ENCODE measurements around the gene RPS29.
"Not testable (repeated sequence)": the region's sequence is repeated elsewhere in the genome, so short reads cannot be mapped to it uniquely, and the experiment has no call there.

RPS29 gene

GRCh38 chr14:49620182-49621113 is 34.3 kb upstream of the RPS29 start, which contains the start of the genes MGAT2 and RPL36AL:
TSS of gene MGAT2 (plus strand) at chr14:49620799. CDS start at chr14:49621269, 470 bp downstream.
TSS of gene RPL36AL (minus strand) at chr14:49620626. CDS start at chr14:49619104, 1,522 bp downstream.
- peaks cover 4 to 46% (median 44%) of the 10 kb centered on the region in 5 donors for H3K4me1 ChIP-seq (ENCODE audit: control insufficient read depth in 5 of 5, insufficient read depth in 5 of 5, low read length in 5 of 5)
- peak within 1 kb of the TSS; percentile 73 to 99 (median 95) for H3K4me3 ChIP-seq (ENCODE audit: low read depth in 1 of 5, low read length in 5 of 5)
- no peaks in the 10 kb centered on the region for H3K9me3 ChIP-seq (ENCODE audit: control insufficient read depth in 5 of 5, low read length in 5 of 5)
- peak within 1 kb of the TSS; percentile 97 for H3K27ac ChIP-seq (ENCODE audit: low read depth, low read length)
- peaks cover 3 to 21% (median 12%) of the 10 kb centered on the region in 5 donors for H3K36me3 ChIP-seq (ENCODE audit: control insufficient read depth in 5 of 5, insufficient read depth in 5 of 5, low read length in 5 of 5)
- peak within 1 kb of the TSS; percentile 90 to 99 (median 96) for H3K9ac ChIP-seq (ENCODE audit: low read length in 5 of 5)
- H3K27me3 ChIP-seq (ENCODE audit: control insufficient read depth in 5 of 5, insufficient read depth in 4 of 5, low read length in 5 of 5): no peaks in the 10 kb centered on the region

DNA sequence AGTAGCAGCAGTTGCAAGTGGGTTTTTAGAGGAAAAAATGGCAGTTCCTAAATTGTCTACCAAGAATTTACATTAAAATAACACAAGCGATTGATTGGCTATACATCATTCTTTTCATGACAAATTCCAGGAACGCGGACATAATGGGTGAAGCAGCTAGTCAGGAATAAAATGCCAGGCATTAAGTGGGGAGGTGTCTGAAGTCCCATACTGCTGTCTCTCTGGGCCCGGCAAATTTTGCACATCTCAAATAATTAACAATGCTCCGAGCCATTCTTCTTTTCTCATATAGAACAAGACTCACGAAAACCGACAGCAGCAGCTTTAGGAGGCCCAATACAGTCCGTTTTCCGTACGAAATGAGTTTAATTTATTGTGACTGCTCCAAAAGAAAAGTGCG is 33.5 kb upstream of the RPS29 start:
- peak overlapping the region; percentile 90 to 99 (median 96) for H3K9ac ChIP-seq (ENCODE audit: low read length in 5 of 5)
- H3K27me3 ChIP-seq (ENCODE audit: control insufficient read depth in 5 of 5, insufficient read depth in 4 of 5, low read length in 5 of 5): no peaks in the 10 kb centered on the region
- H3K9me3 ChIP-seq (ENCODE audit: control insufficient read depth in 5 of 5, low read length in 5 of 5): no peaks in the 10 kb centered on the region
- H3K27ac ChIP-seq (ENCODE audit: low read depth, low read length): peak overlapping the region; percentile 97
- H3K4me1 ChIP-seq (ENCODE audit: control insufficient read depth in 5 of 5, insufficient read depth in 5 of 5, low read length in 5 of 5): peaks cover 4 to 46% (median 44%) of the 10 kb centered on the region in 5 donors
- H3K36me3 ChIP-seq (ENCODE audit: control insufficient read depth in 5 of 5, insufficient read depth in 5 of 5, low read length in 5 of 5): peaks cover 3 to 21% (median 12%) of the 10 kb centered on the region in 5 donors
- H3K4me3 ChIP-seq (ENCODE audit: low read depth in 1 of 5, low read length in 5 of 5): peak overlapping the region; percentile 73 to 99 (median 95)

GRCh38 chr14:49619273-49619672 is 33.1 kb upstream of the RPS29 start:
- not testable (repeated sequence) for H3K27me3 ChIP-seq (ENCODE audit: control insufficient read depth in 5 of 5, insufficient read depth in 4 of 5, low read length in 5 of 5); H3K9me3 ChIP-seq (ENCODE audit: control insufficient read depth in 5 of 5, low read length in 5 of 5)
- H3K9ac ChIP-seq (ENCODE audit: low read length in 5 of 5): peak overlapping the region in 3 of 5 donors; percentile 90 to 97 (median 96)
- H3K27ac ChIP-seq (ENCODE audit: low read depth, low read length): peak overlapping the region; percentile 97
- H3K36me3 ChIP-seq (ENCODE audit: control insufficient read depth in 5 of 5, insufficient read depth in 5 of 5, low read length in 5 of 5): peaks cover 5 to 22% (median 12%) of the 10 kb centered on the region in 5 donors
- H3K4me3 ChIP-seq (ENCODE audit: low read depth in 1 of 5, low read length in 5 of 5): peak overlapping the region; percentile 73 to 99 (median 95)
- peaks cover 4 to 44% (median 44%) of the 10 kb centered on the region in 5 donors for H3K4me1 ChIP-seq (ENCODE audit: control insufficient read depth in 5 of 5, insufficient read depth in 5 of 5, low read length in 5 of 5)

DNA sequence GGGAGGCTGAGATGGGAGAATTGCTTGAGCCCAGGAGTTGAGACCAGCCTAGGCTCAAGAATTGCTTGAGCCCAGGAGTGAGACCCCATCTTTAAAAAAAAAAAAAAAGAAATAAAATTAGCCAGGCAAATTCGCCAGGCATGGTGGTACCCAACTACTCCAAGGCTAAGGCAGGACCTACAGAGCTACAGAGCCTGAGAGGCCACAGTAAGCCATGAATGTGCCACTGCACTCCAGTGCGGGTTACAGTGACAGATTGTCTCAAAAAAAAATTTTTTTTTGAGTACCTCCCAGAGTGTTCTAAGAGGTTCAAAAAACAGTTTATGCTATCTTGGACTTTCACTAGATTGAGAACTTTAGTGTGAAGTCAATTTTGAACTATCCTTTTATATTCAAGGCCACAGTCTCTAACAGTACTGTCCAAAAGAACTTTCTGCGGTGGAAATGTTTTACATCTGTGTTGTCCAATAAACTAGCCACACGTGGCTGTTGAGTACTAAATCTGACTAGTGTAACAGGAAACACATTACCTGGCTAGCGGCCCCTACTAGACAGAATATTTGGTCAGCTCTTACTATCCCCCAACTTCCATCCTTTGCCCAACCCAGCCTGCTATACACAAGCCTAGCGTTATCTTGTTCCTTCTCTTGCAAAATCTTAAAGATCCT is 31.8 kb upstream of the RPS29 start:
- H3K27me3 ChIP-seq (ENCODE audit: control insufficient read depth in 5 of 5, insufficient read depth in 4 of 5, low read length in 5 of 5): no peaks in the 10 kb centered on the region
- H3K36me3 ChIP-seq (ENCODE audit: control insufficient read depth in 5 of 5, insufficient read depth in 5 of 5, low read length in 5 of 5): peaks cover 6 to 24% (median 12%) of the 10 kb centered on the region in 5 donors
- no peaks in the 10 kb centered on the region for H3K9me3 ChIP-seq (ENCODE audit: control insufficient read depth in 5 of 5, low read length in 5 of 5)
- no peak overlapping the region for H3K4me3 ChIP-seq (ENCODE audit: low read depth in 1 of 5, low read length in 5 of 5)
- H3K27ac ChIP-seq (ENCODE audit: low read depth, low read length): no peak overlapping the region
- no peak overlapping the region for H3K9ac ChIP-seq (ENCODE audit: low read length in 5 of 5)
- H3K4me1 ChIP-seq (ENCODE audit: control insufficient read depth in 5 of 5, insufficient read depth in 5 of 5, low read length in 5 of 5): peaks cover 4 to 32% (median 31%) of the 10 kb centered on the region in 5 donors

- no peaks in the 10 kb centered on the region for H3K27me3 ChIP-seq (ENCODE audit: control insufficient read depth in 5 of 5, insufficient read depth in 4 of 5, low read length in 5 of 5)
- no peak overlapping the region for H3K9ac ChIP-seq (ENCODE audit: low read length in 5 of 5)
- no peaks in the 10 kb centered on the region for H3K9me3 ChIP-seq (ENCODE audit: control insufficient read depth in 5 of 5, low read length in 5 of 5)
- H3K27ac ChIP-seq (ENCODE audit: low read depth, low read length): no peak overlapping the region
- H3K4me1 ChIP-seq (ENCODE audit: control insufficient read depth in 5 of 5, insufficient read depth in 5 of 5, low read length in 5 of 5): peaks cover 0 to 13% (median 12%) of the 10 kb centered on the region in 5 donors
- H3K4me3 ChIP-seq (ENCODE audit: low read depth in 1 of 5, low read length in 5 of 5): no peak overlapping the region
- H3K36me3 ChIP-seq (ENCODE audit: control insufficient read depth in 5 of 5, insufficient read depth in 5 of 5, low read length in 5 of 5): peaks cover 6 to 24% (median 12%) of the 10 kb centered on the region in 5 donors
Measured at GRCh38 chr14:49615776-49616175, 29.6 kb upstream of the RPS29 start.

- no peak overlapping the region for H3K9ac ChIP-seq (ENCODE audit: low read length in 5 of 5)
- no peak overlapping the region for H3K4me3 ChIP-seq (ENCODE audit: low read depth in 1 of 5, low read length in 5 of 5)
- peaks cover 0 to 5% (median 4%) of the 10 kb centered on the region in 5 donors for H3K4me1 ChIP-seq (ENCODE audit: control insufficient read depth in 5 of 5, insufficient read depth in 5 of 5, low read length in 5 of 5)
- H3K9me3 ChIP-seq (ENCODE audit: control insufficient read depth in 5 of 5, low read length in 5 of 5): no peaks in the 10 kb centered on the region
- H3K27ac ChIP-seq (ENCODE audit: low read depth, low read length): no peak overlapping the region
- H3K27me3 ChIP-seq (ENCODE audit: control insufficient read depth in 5 of 5, insufficient read depth in 4 of 5, low read length in 5 of 5): no peaks in the 10 kb centered on the region
- H3K36me3 ChIP-seq (ENCODE audit: control insufficient read depth in 5 of 5, insufficient read depth in 5 of 5, low read length in 5 of 5): peaks cover 6 to 24% (median 12%) of the 10 kb centered on the region in 5 donors
Measured at GRCh38 chr14:49614196-49614595, 28.0 kb upstream of the RPS29 start.

GRCh38 chr14:49612671-49613070 is 26.5 kb upstream of the RPS29 start:
- Histone ChIP-seq H3K9ac (ENCODE audit: low read length in 5 of 5) (no peak overlapping the region), H3K36me3 (ENCODE audit: control insufficient read depth in 5 of 5, insufficient read depth in 5 of 5, low read length in 5 of 5) (peaks cover 2 to 11% (median 5%) of the 10 kb centered on the region in 5 donors), H3K4me1 (ENCODE audit: control insufficient read depth in 5 of 5, insufficient read depth in 5 of 5, low read length in 5 of 5) (peaks cover 0 to 1% (median 0%) of the 10 kb centered on the region in 5 donors), H3K9me3 (ENCODE audit: control insufficient read depth in 5 of 5, low read length in 5 of 5) (no peaks in the 10 kb centered on the region), H3K27ac (ENCODE audit: low read depth, low read length) (no peak overlapping the region), H3K27me3 (ENCODE audit: control insufficient read depth in 5 of 5, insufficient read depth in 4 of 5, low read length in 5 of 5) (no peaks in the 10 kb centered on the region), H3K4me3 (ENCODE audit: low read depth in 1 of 5, low read length in 5 of 5) (no peak overlapping the region)

GRCh38 chr14:49612251-49612650 is 26.1 kb upstream of the RPS29 start:
- Histone ChIP-seq H3K9me3 (ENCODE audit: control insufficient read depth in 5 of 5, low read length in 5 of 5) (no peaks in the 10 kb centered on the region), H3K27ac (ENCODE audit: low read depth, low read length) (no peak overlapping the region), H3K9ac (ENCODE audit: low read length in 5 of 5) (no peak overlapping the region), H3K27me3 (ENCODE audit: control insufficient read depth in 5 of 5, insufficient read depth in 4 of 5, low read length in 5 of 5) (no peaks in the 10 kb centered on the region), H3K36me3 (ENCODE audit: control insufficient read depth in 5 of 5, insufficient read depth in 5 of 5, low read length in 5 of 5) (peaks cover 3 to 9% (median 6%) of the 10 kb centered on the region in 5 donors), H3K4me3 (ENCODE audit: low read depth in 1 of 5, low read length in 5 of 5) (no peak overlapping the region), H3K4me1 (ENCODE audit: control insufficient read depth in 5 of 5, insufficient read depth in 5 of 5, low read length in 5 of 5) (no peaks in the 10 kb centered on the region)

GRCh38 chr14:49607583-49607982 is 21.4 kb upstream of the RPS29 start:
- peaks cover 0 to 14% (median 5%) of the 10 kb centered on the region in 5 donors for H3K36me3 ChIP-seq (ENCODE audit: control insufficient read depth in 5 of 5, insufficient read depth in 5 of 5, low read length in 5 of 5)
- no peaks in the 10 kb centered on the region for H3K4me1 ChIP-seq (ENCODE audit: control insufficient read depth in 5 of 5, insufficient read depth in 5 of 5, low read length in 5 of 5)
- no peak overlapping the region for H3K4me3 ChIP-seq (ENCODE audit: low read depth in 1 of 5, low read length in 5 of 5)

More at GRCh38 chr14:49607583-49607982, 21.4 kb upstream of the RPS29 start:
- H3K27me3 ChIP-seq (ENCODE audit: control insufficient read depth in 5 of 5, insufficient read depth in 4 of 5, low read length in 5 of 5): no peaks in the 10 kb centered on the region
- H3K9me3 ChIP-seq (ENCODE audit: control insufficient read depth in 5 of 5, low read length in 5 of 5): no peaks in the 10 kb centered on the region
- H3K27ac ChIP-seq (ENCODE audit: low read depth, low read length): no peak overlapping the region
- no peak overlapping the region for H3K9ac ChIP-seq (ENCODE audit: low read length in 5 of 5)
